Panc1 (cell line): Measurements from ENCODE around the gene RIPK1.

ENCODE experiments used
- POLR2AphosphoS5 ChIP-seq: IDR thresholded peaks from 2 replicates; pipeline ENCODE4 v1.6.1; 2012; ENCODE audit warnings: mild to moderate bottlenecking, low read depth, low read length, moderate library complexity
- SIN3A ChIP-seq: IDR thresholded peaks from 2 replicates; pipeline ENCODE4 v1.6.1; 2012; ENCODE audit warnings: low read depth, mild to moderate bottlenecking, low read length, moderate library complexity, borderline replicate concordance; ENCODE audit not compliant: insufficient read depth
- TCF7L2 ChIP-seq: IDR thresholded peaks from 2 replicates; pipeline ENCODE4 v1.6.1; 2011; ENCODE audit warnings: mild to moderate bottlenecking, low read depth, low read length, inconsistent platforms
- TF ChIP-seq, protein P1 (sequence below): fragments of 450-650 bp; IDR thresholded peaks from 2 replicates; pipeline ENCODE4 v1.5.1; 2017; ENCODE audit warnings: mild to moderate bottlenecking
- TF ChIP-seq, protein P2 (sequence below), 2 experiments: IDR thresholded peaks; 2 replicates each; pipeline ENCODE4 v1.6.1; 2011 to 2012; ENCODE audit warnings: low read depth in 2 of 2, control low read depth in 1 of 2, low read length in 1 of 2, mild to moderate bottlenecking in 1 of 2, moderate library complexity in 1 of 2; ENCODE audit not compliant: insufficient read depth in 1 of 2

DNA sequence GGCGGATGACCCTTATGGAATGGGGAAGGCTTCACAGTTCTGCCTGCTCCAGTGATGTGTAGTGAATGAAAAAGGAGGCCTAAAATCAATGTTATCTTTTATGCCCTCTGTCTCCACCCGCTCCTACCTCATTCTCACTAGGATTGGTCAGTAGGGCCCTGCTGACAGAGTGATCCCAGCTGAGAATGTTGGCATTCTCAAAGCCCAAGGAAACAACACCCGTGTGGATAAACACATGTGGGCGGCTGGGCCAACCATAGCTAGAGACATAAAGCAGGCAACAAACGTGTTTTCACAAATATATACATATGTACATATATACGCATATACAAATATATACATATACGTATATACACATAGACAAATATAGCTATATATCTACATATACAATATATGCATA is 4.5 kb downstream of the RIPK1 start:
- TF ChIP-seq, protein P1, sequence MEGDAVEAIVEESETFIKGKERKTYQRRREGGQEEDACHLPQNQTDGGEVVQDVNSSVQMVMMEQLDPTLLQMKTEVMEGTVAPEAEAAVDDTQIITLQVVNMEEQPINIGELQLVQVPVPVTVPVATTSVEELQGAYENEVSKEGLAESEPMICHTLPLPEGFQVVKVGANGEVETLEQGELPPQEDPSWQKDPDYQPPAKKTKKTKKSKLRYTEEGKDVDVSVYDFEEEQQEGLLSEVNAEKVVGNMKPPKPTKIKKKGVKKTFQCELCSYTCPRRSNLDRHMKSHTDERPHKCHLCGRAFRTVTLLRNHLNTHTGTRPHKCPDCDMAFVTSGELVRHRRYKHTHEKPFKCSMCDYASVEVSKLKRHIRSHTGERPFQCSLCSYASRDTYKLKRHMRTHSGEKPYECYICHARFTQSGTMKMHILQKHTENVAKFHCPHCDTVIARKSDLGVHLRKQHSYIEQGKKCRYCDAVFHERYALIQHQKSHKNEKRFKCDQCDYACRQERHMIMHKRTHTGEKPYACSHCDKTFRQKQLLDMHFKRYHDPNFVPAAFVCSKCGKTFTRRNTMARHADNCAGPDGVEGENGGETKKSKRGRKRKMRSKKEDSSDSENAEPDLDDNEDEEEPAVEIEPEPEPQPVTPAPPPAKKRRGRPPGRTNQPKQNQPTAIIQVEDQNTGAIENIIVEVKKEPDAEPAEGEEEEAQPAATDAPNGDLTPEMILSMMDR: no peak
- TF ChIP-seq POLR2AphosphoS5 (no peak), SIN3A (no peak), TCF7L2 (no peak)
- TF ChIP-seq, protein P2, sequence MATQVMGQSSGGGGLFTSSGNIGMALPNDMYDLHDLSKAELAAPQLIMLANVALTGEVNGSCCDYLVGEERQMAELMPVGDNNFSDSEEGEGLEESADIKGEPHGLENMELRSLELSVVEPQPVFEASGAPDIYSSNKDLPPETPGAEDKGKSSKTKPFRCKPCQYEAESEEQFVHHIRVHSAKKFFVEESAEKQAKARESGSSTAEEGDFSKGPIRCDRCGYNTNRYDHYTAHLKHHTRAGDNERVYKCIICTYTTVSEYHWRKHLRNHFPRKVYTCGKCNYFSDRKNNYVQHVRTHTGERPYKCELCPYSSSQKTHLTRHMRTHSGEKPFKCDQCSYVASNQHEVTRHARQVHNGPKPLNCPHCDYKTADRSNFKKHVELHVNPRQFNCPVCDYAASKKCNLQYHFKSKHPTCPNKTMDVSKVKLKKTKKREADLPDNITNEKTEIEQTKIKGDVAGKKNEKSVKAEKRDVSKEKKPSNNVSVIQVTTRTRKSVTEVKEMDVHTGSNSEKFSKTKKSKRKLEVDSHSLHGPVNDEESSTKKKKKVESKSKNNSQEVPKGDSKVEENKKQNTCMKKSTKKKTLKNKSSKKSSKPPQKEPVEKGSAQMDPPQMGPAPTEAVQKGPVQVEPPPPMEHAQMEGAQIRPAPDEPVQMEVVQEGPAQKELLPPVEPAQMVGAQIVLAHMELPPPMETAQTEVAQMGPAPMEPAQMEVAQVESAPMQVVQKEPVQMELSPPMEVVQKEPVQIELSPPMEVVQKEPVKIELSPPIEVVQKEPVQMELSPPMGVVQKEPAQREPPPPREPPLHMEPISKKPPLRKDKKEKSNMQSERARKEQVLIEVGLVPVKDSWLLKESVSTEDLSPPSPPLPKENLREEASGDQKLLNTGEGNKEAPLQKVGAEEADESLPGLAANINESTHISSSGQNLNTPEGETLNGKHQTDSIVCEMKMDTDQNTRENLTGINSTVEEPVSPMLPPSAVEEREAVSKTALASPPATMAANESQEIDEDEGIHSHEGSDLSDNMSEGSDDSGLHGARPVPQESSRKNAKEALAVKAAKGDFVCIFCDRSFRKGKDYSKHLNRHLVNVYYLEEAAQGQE (IDR thresholded peaks at IDR 0.05; ENCODE audit: insufficient read depth in 1 of 2, low read depth in 2 of 2, low read length in 1 of 2): no peak
